Right atrium auricular region (tissue), 2 donors: ENCODE data around the gene ABR. TPM values are rescaled to one million over a fixed set of nuclear protein-coding genes. Genes with fewer than 3 reads are reported as not detected.

ENCODE experiments used
- DNase-seq: peaks from one replicate; pipeline ENCODE4 v3.0.0-alpha.2; 2019; ENCODE audit warnings: low spot score
- H3K27ac ChIP-seq, 2 donors: fragments of 200-600 bp; sonication (generic); 1 replicate in 1 of 2; 2 replicates in 1 of 2; pipeline ENCODE4 v1.5.1; 2016 to 2019
- H3K27me3 ChIP-seq, 2 donors: fragments of 200-600 bp; sonication (generic); one replicate each; pipeline versions ENCODE4 v1.5.1 to v1.6.0; 2017 to 2019
- H3K36me3 ChIP-seq: fragments of 200-600 bp; sonication (generic); one replicate; pipeline ENCODE4 v1.5.1; 2016
- H3K4me1 ChIP-seq, 2 donors: fragments of 200-600 bp; sonication (generic); one replicate each; pipeline versions ENCODE4 v1.5.1 to v1.6.0; 2017 to 2019
- H3K4me3 ChIP-seq, 2 donors: fragments of 200-600 bp; sonication (generic); 1 replicate in 1 of 2; 2 replicates in 1 of 2; pipeline ENCODE4 v1.5.1; 2017 to 2019; ENCODE audit warnings: mild to moderate bottlenecking in 1 of 2, moderate library complexity in 1 of 2
- H3K9me3 ChIP-seq, 2 donors: fragments of 200-600 bp; sonication (generic); one replicate each; pipeline ENCODE4 v1.5.1; 2019
- CTCF ChIP-seq, 2 donors: fragments of 200-600 bp; sonication (generic); IDR thresholded peaks; one replicate each; pipeline ENCODE4 v1.5.1; 2019; ENCODE audit warnings: antibody characterized with exemption in 2 of 2
- total RNA-seq, 2 donors: library from RNA; depleted of rRNA; stranded (reverse); fragments of >200 nt; gene quantifications; one replicate each; pipeline ENCODE4 v1.1.0, GENCODE V29; 2016

Gene ABR
- total RNA-seq, 2 donors from 2014 or later, result 94.9 to 116 TPM

DNA sequence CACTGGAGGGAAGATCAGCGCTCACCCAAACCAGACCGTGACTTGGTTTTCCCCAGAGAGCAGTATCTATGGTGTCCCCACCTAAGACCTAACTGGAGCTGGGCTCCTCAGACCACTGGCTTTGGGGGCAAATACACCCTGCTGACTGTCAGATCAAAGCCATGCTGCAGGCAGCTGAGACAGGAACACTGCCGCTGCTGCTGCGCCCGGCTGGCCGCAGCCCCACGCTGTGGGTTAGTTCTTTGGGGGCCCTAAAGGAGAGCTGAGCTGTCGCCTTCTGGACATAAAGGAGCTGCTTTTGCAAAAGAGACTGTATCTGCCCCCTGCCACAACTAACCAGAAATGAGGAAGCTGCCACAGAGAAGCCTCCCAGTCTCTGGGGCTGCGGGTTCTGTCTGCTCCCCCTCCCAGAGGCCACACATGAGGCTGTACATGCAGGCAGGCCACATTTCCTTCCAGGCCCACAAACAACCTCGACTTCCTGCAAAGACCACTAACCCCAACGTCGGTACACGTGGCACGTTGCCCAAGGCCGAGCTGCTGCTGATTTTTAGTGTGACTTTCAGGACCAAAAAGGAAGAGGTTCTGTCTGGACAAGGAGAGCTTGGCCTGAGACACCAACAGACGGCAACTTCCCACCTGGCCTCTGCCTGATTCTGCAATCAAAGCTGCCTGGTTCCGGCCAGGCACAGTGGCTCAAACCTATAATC lies 18.2 kb upstream of the ABR start:
- TF ChIP-seq CTCF (IDR thresholded peaks at IDR 0.05), result no peak
- H3K4me1 ChIP-seq, result peaks cover 0 to 9% of the 10 kb centered on the region in 2 donors
- no peaks in the 10 kb centered on the region for H3K27me3 ChIP-seq
- peak overlapping the region; percentile 40 to 48 for H3K27ac ChIP-seq
- H3K9me3 ChIP-seq, result no peaks in the 10 kb centered on the region
- DNase-seq, result peak; percentile 79
- H3K36me3 ChIP-seq, result no peaks in the 10 kb centered on the region
- no peak overlapping the region for H3K4me3 ChIP-seq

GRCh38 chr17:1197379-1197778 lies 17.6 kb upstream of the ABR start:
- Histone ChIP-seq H3K27ac (peak overlapping the region in 1 of 2 donors; percentile 48), H3K36me3 (no peaks in the 10 kb centered on the region), H3K4me1 (peaks cover 0 to 9% of the 10 kb centered on the region in 2 donors), H3K4me3 (no peak overlapping the region), H3K9me3 (no peaks in the 10 kb centered on the region), H3K27me3 (no peaks in the 10 kb centered on the region)
- DNase-seq, result no peak
- TF ChIP-seq CTCF (IDR thresholded peaks at IDR 0.05), result no peak

GRCh38 chr17:1196946-1197345 lies 17.2 kb upstream of the ABR start:
- DNase-seq, result no peak

DNA sequence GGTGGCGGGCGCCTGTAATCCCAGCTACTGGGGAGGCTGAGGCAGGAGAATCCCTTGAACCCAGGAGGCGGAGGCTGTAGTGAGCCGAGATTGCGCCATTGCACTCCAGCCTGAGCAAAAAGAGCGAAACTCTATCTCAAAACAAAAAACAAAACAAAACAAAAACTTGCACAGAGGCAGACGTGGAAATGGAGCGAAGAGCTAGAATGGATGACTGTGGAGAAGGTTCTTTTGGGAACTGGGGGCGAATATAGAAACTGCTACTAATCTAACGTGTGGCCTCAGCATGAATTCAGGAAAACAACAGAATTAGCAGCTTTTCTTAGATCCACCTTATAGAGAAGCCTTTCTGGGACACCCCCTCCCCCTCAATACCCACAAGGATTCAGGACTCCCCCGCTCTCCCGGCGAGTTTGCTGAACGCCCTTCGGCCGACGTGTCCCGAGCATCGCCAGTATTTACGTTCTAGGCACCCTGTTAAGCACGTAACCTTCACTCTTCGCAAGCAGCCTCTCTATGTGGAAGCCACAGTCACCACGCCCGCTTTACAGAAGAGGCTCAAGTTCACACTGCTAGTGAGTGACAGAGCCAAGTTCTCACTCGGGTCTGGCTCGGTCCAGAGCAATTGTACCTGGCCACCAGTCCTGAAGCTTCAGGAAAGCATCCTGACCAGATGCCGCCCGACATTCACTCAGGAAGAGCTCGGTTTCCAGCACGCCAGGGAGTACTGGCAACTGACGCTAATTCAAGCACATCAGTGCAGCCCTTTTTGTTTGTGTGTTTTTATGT lies 13.3 kb upstream of the ABR start:
- Histone ChIP-seq H3K4me3 (no peak overlapping the region), H3K27me3 (no peaks in the 10 kb centered on the region), H3K4me1 (peaks cover 0 to 28% of the 10 kb centered on the region in 2 donors), H3K9me3 (no peaks in the 10 kb centered on the region), H3K36me3 (no peaks in the 10 kb centered on the region), H3K27ac (no peak overlapping the region)
- no peak for TF ChIP-seq CTCF (IDR thresholded peaks at IDR 0.05)
- no peak for DNase-seq

More at GRCh38 chr17:1196946-1197345, 17.2 kb upstream of the ABR start:
- H3K9me3 ChIP-seq, result no peaks in the 10 kb centered on the region
- no peak for TF ChIP-seq CTCF (IDR thresholded peaks at IDR 0.05)
- H3K36me3 ChIP-seq, result no peaks in the 10 kb centered on the region
- no peak overlapping the region for H3K4me3 ChIP-seq
- no peak overlapping the region for H3K27ac ChIP-seq
- H3K4me1 ChIP-seq, result peaks cover 0 to 9% of the 10 kb centered on the region in 2 donors
- H3K27me3 ChIP-seq, result no peaks in the 10 kb centered on the region

DNA sequence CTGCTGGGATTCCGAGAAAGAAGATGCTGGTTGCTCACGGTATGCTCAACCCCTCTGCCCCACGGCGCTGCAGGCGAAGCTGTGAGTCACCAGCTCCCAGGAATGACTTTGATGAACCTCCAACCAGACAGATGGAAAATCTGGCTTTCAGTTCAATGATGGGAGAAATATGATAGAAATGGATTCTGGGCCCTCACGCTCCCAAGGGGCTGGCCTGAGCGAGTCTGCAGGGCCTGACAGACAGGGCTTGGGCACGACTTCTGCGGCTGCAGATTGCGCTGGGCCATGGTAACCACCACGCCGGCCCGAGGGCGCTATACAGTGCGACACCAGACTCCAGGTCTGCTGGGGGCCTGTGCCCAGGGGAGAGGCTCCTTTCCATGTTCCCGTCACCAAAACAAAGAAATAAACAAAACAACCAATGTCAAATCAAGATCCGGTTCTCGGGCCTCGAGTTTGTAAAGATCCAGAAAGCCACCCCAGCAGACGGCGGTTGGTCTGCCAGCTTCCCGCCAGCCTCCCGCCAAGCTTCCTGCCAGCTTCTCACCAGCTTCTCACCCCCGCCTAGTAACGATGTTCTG lies 11.1 kb upstream of the ABR start:
- Histone ChIP-seq H3K27me3 (no peaks in the 10 kb centered on the region), H3K9me3 (no peaks in the 10 kb centered on the region), H3K27ac (no peak overlapping the region), H3K4me3 (no peak overlapping the region), H3K36me3 (no peaks in the 10 kb centered on the region), H3K4me1 (peaks cover 0 to 41% of the 10 kb centered on the region in 2 donors)
- TF ChIP-seq CTCF (IDR thresholded peaks at IDR 0.05), result no peak
- DNase-seq, result no peak
